Measurements from ENCODE around the gene RNASE8. TPM values are rescaled to one million over a fixed set of nuclear protein-coding genes. Genes with fewer than 3 reads are reported as not detected.

Gene RNASE8
- total and polyA plus RNA-seq, 10 of the 15 experiments (the other 5 are each of a cell fraction or from before 2014, with no cell fraction given), result not detected

DNA sequence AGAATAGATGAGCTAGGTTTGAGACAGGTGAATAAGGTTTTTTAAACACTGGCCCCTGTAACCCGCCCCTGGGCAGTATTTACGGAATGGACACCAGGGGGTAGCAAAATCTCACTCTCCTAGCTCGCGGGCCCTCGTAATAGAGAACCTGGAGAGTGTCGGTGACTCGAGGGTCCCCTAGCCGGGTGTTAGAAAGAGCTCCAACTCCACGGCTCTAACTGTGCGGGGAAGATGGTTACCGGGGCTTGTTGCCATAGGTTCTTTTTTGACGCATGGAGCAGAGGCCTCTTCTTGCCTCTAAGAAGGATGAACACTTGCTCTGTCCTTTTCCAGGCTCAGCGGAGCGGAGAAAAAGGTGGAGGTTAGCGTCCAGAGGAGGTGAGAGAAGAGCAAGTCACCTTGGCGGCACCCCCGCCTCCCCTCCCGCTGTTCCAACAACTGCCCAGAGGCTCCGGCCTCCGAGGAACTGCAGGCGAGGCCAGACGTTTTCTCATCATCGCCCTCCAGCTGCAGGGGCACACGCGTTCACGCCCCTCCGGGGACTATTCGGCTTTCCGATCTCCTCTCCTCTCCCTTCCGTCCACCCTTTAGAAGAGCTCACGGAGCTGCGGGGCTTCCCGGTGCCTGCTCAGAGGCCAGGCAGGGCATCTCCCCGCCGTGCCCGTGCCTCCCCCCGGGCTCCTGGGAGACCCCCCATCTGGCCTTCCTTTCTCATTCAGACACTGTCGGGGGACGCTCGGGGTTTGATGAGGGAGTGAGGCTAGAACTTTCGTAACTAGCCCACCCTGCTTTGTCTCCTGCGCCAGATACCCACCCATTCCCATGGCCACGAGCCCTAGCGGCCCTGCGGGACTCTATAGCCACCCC lies 11.1 kb downstream of the RNASE8 start:
- Histone ChIP-seq H3K27ac (ENCODE audit: control insufficient read depth, insufficient read depth) (no peak overlapping the region), H3K36me3 (ENCODE audit: control insufficient read depth in 2 of 2, insufficient read depth in 2 of 2, low read length in 1 of 2) (no peaks in the 10 kb centered on the region), H4K20me1 (ENCODE audit: control insufficient read depth, insufficient read depth) (no peaks in the 10 kb centered on the region), H3K4me1 (ENCODE audit: control insufficient read depth, insufficient read depth, low read length) (peaks cover 29% of the 10 kb centered on the region), H2AFZ (ENCODE audit: control insufficient read depth, low read depth, low read length) (no peak overlapping the region), H3K9me3 (replicated peaks; ENCODE audit: control insufficient read depth, insufficient read depth, low read length) (no peaks in the 10 kb centered on the region), H3K79me2 (ENCODE audit: control insufficient read depth, insufficient read depth, low read length) (no peaks in the 10 kb centered on the region), H3K4me2 (ENCODE audit: control insufficient read depth, insufficient read depth) (no peak overlapping the region; the same call in 1 of the 2 replicates), H3K4me3 (no peak overlapping the region), H3K9ac (ENCODE audit: control insufficient read depth, insufficient read depth, low read length) (no peak overlapping the region), H3K27me3 (replicated peaks in 1 of 2; ENCODE audit: control insufficient read depth in 2 of 2, insufficient read depth in 2 of 2, low read length in 1 of 2) (peaks cover 9 to 20% of the 10 kb centered on the region in 2 experiments)
- POLR2A ChIA-PET, result interaction anchor here (0.5 kb wide), 1 partner anchor 152 kb away, joined by 4 read pairs; no protein-coding TSS in a partner anchor
- DNase-seq (ENCODE audit: low read depth, low spot score) (no peak), FAIRE-seq (no peak), ATAC-seq (peak; percentile 38)
- RAD21 ChIA-PET (ENCODE audit: unreplicated experiment), result interaction anchor here (0.6 to 4.8 kb wide), 9 partner anchors 19 to 239 kb away, joined by 3 to 55 read pairs (median 5); no protein-coding TSS in a partner anchor
- 5% methylated on average over 45 of the region's 45 CpGs for WGBS (ENCODE audit: insufficient coverage, insufficient replicate concordance, low lambda C conversion rate, missing lambda C conversion rate)
- CTCF ChIA-PET, result interaction anchor here (0.6 to 6.3 kb wide), 18 partner anchors 9 to 607 kb away, joined by 3 to 151 read pairs (median 3); partner anchors contain the start of genes PIP4P1, RNASE13 and TMEM253
- intact Hi-C loops (cut with micrococcal nuclease; ENCODE audit: unreplicated experiment) (loop anchor here (1.0 kb wide), 1 partner anchor 24 kb away; no protein-coding TSS in a partner anchor), in situ Hi-C loops (cut with MboI) (no loop called here)
- TF ChIP-seq SREBF2 (IDR thresholded peaks at IDR 0.05; ENCODE audit: low read length), result no peak
- TF ChIP-seq SUZ12 (IDR thresholded peaks at IDR 0.05; ENCODE audit: unreplicated experiment), result peak; percentile 36
- no peak for TF ChIP-seq MXI1 (IDR thresholded peaks at IDR 0.05; ENCODE audit: low read depth, low read length)
- no peak for TF ChIP-seq EP300 (IDR thresholded peaks at IDR 0.05; ENCODE audit: borderline replicate concordance in 1 of 2, control insufficient read depth in 1 of 2, low read depth in 2 of 2, low read length in 2 of 2)
- TF ChIP-seq CTCF (IDR thresholded peaks at IDR 0.05 in 2 of 3, conservative IDR thresholded peaks at IDR 0.05 in 1 of 3; ENCODE audit: control insufficient read depth in 2 of 3, extremely low read depth in 1 of 3, insufficient read depth in 1 of 3, low read depth in 3 of 3, low read length in 3 of 3), result peak; percentile 48 to 59 (median 52); a peak in 5 of 6 replicates
- TF ChIP-seq POLR2AphosphoS5 (IDR thresholded peaks at IDR 0.05; ENCODE audit: low read length), result no peak
- TF ChIP-seq YY1 (IDR thresholded peaks at IDR 0.05; ENCODE audit: low read depth, low read length), result no peak
- TF ChIP-seq, protein P1, sequence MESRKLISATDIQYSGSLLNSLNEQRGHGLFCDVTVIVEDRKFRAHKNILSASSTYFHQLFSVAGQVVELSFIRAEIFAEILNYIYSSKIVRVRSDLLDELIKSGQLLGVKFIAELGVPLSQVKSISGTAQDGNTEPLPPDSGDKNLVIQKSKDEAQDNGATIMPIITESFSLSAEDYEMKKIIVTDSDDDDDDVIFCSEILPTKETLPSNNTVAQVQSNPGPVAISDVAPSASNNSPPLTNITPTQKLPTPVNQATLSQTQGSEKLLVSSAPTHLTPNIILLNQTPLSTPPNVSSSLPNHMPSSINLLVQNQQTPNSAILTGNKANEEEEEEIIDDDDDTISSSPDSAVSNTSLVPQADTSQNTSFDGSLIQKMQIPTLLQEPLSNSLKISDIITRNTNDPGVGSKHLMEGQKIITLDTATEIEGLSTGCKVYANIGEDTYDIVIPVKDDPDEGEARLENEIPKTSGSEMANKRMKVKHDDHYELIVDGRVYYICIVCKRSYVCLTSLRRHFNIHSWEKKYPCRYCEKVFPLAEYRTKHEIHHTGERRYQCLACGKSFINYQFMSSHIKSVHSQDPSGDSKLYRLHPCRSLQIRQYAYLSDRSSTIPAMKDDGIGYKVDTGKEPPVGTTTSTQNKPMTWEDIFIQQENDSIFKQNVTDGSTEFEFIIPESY (IDR thresholded peaks at IDR 0.05), result no peak
- TF ChIP-seq SMC3 (IDR thresholded peaks at IDR 0.05; ENCODE audit: borderline replicate concordance, low read length), result peak; percentile 59; the same call in 1 of the 2 replicates
- peak; percentile 76 for TF ChIP-seq RAD21 (IDR thresholded peaks at IDR 0.05; ENCODE audit: insufficient read depth, low read depth, low read length)
- TF ChIP-seq, protein P2, sequence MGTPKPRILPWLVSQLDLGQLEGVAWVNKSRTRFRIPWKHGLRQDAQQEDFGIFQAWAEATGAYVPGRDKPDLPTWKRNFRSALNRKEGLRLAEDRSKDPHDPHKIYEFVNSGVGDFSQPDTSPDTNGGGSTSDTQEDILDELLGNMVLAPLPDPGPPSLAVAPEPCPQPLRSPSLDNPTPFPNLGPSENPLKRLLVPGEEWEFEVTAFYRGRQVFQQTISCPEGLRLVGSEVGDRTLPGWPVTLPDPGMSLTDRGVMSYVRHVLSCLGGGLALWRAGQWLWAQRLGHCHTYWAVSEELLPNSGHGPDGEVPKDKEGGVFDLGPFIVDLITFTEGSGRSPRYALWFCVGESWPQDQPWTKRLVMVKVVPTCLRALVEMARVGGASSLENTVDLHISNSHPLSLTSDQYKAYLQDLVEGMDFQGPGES (IDR thresholded peaks at IDR 0.05), result no peak
- SMC1A ChIA-PET (ENCODE audit: uncharacterized antibody, unreplicated experiment), result interaction anchor here (0.6 to 3.2 kb wide), 16 partner anchors 8 to 418 kb away, joined by 3 to 38 read pairs (median 4); partner anchors contain the start of gene TMEM253
- no TSS peak for BruUV-seq (replicated peaks)

All from GM12878 (cell line).